Measurements from ENCODE around the gene ADCYAP1R1.

The ADCYAP1R1 gene

DNA sequence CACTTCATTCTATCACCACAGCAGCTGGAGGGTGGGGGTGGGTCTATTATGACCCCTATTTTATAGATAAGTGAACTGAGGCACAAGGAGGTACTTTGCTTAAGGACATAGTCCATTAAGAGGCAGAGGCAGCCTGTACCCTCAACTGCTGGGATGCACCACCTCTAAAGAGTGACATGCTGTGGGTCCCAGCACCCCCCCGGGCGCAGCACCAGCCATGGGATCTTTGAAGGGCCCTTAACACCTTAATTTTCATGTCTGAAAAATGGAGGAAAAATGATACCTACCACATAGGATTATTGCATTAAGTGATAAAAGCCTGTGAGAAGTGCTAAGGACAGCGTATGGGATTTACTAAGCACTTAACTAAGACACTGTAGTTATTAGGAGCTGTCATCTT is 15.4 kb downstream of the ADCYAP1R1 start:
- no peak for DNase-seq (ENCODE audit: low read depth in 1 of 2, low spot score in 1 of 2)

- no peak for DNase-seq (ENCODE audit: low read depth in 1 of 2, low spot score in 1 of 2)
Observed at GRCh38 chr7:31068006-31068675, 16.0 kb downstream of the ADCYAP1R1 start.

GRCh38 chr7:31069860-31070555 is 17.9 kb downstream of the ADCYAP1R1 start:
- DNase-seq (ENCODE audit: low read depth in 1 of 2, low spot score in 1 of 2): no peak

DNA sequence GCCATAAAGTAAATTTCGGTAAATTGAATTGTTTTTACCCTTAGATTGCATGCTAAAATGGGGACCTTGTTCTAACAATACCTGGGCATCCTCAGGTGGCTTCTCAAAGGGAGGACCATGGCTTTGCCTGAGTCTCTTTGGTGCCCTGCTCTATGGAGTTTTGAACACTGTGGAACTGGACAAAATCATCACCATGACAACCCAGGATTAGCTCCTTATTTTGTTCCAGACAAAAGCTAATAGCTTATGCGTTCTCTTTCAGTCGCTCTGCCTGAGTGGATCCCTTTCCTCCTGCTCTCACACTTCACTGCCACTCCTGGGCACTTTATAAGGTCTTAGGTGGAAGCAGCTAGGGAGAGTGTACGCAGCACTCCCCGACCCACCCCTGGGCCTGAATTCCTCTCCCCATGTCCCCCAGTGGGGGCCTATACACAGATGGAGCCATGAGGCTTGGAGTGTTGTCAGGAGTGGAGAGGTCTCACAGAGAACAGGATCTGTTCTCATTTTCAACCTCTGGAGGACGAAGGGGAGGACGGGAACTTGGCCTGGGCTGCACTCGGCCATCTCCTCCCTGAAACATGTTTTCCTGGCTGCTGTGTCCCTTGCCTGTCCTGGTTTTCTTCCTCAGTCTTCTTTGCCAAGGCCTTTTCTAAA is 19.0 kb downstream of the ADCYAP1R1 start:
- DNase-seq (ENCODE audit: low read depth in 1 of 2, low spot score in 1 of 2): no peak

- DNase-seq (ENCODE audit: low read depth in 1 of 2, low spot score in 1 of 2): no peak
Observed at GRCh38 chr7:31071645-31072029, 19.5 kb downstream of the ADCYAP1R1 start.

DNA sequence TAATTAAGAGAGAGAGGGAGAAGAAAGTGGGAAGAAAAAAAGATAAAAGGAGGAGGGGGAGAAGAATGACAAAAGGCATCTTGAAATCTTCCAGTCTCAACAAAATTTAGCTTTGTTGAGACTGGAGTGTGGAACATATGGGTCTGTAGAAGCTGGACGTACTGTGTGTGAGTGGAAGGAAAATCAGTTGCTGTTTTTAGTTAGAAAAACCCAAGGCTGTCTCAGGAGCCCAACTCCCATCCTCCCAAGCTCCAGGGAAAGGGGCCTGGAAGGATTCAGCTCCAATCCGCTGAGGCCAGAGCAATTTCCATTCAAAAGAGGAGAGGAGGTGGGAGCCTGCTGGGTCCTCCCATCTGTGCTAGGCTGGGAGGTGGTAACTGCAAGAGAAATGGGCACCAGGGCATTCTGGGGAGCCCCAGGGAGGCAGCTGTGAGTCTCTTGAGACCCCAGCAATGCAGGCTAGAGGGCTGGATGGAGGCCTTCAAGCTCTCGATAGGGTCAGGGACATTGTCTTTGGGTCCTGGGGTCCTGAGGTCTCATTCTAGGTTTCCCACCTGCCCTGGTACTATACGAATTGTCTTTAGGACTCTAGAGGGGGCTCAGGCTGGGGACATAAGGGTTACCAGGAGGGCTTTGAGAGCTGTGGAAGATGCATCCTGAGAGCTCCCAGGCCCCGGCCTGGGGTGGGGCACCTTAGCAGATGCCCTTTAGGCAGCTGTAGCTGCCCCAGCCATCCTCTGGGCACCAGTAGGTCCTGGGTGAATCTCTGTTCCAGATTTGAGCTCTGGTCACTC is 21.4 kb downstream of the ADCYAP1R1 start:
- DNase-seq (ENCODE audit: low read depth in 1 of 2, low spot score in 1 of 2): no peak

- no peak for DNase-seq (ENCODE audit: low read depth in 1 of 2, low spot score in 1 of 2)
Observed at GRCh38 chr7:31074120-31074383, 21.9 kb downstream of the ADCYAP1R1 start.

DNA sequence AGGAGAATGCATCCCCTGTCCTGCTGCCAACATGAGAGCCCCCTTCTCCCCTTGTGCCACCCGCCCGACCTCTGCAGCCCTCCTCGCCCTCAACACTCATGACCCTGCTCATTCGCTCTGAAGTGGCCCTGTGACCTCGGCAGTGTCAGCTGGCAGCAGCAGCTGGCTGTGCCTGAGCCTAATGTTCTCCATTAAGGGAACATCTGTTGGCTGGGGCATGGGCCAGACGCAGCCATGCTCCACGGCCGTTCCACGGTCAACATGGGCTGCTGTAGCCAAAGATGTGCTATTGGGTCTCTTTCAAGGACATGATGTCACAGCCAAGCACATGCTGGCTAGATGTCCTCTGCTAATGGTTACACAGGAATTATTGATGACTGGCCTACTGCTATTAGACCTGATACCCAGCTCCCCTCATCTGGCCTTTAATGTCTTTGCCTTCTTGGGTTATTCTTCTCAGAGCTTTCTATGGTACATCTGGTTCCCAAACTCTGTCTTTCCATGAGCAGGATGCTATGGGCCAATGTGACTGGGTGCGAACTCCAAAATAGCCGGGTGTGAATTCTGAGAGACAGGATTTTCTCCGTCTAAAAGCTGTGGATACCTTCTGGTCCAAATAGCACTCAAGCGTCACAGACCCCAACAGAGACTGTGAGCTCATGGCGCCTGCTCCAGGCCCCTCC is 22.4 kb downstream of the ADCYAP1R1 start:
- no peak for DNase-seq (ENCODE audit: low read depth in 1 of 2, low spot score in 1 of 2)

DNA sequence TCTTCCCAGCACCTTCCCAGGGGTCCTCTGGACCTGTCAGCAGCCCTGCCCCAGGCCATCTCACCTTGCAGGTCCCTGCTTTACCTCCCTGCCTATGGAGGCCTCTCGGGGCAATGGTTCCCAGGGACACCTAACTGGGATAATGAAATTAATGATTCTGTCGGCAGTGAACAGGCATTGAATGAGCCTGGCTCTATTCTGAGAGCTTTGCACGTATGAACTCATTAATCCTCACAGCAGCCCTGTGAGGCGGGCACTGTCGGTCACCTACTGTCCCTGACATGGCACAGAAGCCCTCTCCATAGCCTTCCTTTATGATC is 22.9 kb downstream of the ADCYAP1R1 start:
- DNase-seq (ENCODE audit: low read depth in 1 of 2, low spot score in 1 of 2): no peak

GRCh38 chr7:31076051-31076450 is 23.9 kb downstream of the ADCYAP1R1 start:
- DNase-seq (ENCODE audit: low read depth in 1 of 2, low spot score in 1 of 2): no peak

- DNase-seq (ENCODE audit: low read depth in 1 of 2, low spot score in 1 of 2): no peak
Observed at GRCh38 chr7:31076641-31077310, 24.7 kb downstream of the ADCYAP1R1 start.

DNA sequence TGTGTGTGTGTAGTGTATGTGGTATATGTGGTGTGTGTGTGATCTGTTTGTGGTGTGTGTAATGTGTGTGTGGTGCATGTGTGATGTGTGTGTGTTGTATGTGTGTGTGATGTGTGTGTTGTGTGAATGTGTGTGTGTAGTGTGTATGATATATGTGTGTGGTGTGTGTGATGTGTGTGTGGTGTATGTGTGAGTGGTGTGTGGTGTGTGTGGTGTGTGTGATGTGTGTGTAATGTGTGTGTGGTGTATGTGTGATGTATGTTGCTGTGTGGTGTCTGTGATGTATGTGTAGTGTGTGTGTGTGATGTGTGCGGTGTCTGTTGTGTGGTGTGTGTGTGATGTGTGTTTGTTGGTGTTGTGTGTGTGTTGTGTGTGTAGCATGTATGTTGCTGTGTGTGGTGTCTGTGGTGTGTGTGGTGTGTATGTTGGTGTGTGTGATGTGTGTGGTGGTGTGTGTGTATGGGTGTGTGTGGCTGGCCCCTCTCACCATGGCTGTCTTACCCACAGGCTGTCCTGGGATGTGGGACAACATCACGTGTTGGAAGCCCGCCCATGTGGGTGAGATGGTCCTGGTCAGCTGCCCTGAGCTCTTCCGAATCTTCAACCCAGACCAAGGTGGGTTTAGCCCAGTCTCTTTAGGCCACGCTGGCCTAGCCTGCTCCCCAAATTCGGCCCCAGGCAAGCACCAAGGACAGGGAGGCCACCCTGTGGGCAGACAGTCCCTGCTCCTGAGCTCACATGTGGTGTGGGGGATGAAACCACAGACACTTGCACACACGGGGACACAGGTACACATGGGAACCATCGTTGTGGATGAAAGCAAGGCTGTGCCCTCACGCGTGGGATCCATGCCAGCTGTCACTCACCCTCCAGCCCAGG is 25.6 kb downstream of the ADCYAP1R1 start:
- DNase-seq (ENCODE audit: low read depth in 1 of 2, low spot score in 1 of 2): no peak

- DNase-seq (ENCODE audit: low read depth in 1 of 2, low spot score in 1 of 2): no peak
Observed at GRCh38 chr7:31078363-31078990, 26.4 kb downstream of the ADCYAP1R1 start.

DNA sequence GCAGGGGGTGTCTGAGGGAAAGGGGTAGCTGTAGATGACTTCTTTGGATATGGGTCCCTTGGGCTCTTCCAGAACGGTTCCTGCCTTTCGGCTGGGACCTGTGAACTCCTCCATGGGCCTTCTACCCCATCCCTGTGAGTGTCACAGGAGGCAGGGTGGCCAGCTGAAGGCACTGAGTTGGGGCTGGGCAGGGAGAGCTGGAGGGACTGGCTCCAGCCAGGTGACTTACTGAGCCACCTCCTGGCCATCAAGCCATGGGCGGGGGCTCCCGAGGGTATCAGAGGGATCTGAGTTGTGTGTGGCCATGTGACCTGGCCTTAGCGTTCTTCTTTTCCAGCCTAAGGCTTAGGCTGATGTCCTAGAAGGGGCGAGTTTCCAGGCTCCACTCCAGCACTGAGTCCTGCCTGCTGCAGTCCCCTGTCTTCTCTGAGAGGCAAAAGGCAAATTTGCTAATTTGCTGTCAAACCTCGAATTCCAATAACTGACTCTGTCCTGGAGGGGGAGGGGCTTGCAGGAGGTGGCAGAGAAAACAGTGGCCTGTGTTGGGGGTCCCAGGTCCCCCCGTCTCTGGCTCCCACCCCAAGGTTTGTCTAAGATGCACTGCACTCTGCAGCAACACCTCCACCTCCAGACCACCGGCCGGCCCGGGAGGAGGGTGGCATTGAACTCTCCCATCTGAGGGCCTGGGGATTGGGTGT is 27.2 kb downstream of the ADCYAP1R1 start:
- DNase-seq (ENCODE audit: low read depth in 1 of 2, low spot score in 1 of 2): no peak

DNA sequence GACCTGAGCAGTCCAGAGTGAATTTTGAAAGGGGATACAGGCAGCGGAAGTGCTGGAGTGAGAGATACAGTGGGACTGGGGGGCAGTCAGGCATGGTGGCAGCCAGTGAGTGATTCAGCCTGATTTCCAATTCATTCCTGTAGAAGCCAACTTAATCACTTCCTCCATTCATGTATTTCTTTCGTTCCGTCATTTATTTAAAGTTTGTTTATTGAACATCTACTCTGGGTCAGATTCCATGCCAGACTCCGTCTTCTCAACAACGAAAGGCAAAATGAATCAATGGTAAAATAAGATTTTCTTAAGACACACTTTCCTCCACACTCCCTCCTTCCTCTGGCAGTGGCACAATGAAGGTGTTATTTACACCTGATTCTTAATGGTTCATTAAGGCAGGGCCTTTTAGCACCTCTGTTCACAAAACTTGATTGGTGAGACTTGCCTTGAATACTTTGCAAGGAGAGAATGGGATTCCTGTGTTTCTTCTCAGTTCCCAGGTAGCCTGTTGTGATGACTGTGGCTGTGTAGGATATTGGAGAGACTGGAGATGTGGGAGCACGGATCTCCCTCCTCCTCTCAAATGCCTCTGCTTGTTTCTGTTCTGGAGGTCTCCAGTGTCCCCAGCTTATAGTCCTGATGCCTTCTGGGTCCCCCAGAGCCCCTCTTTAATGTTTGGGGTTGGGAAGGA is 27.9 kb downstream of the ADCYAP1R1 start:
- DNase-seq (ENCODE audit: low read depth in 1 of 2, low spot score in 1 of 2): no peak

GRCh38 chr7:31080763-31081162 is 28.7 kb downstream of the ADCYAP1R1 start:
- no peak for DNase-seq (ENCODE audit: low read depth in 1 of 2, low spot score in 1 of 2)

DNA sequence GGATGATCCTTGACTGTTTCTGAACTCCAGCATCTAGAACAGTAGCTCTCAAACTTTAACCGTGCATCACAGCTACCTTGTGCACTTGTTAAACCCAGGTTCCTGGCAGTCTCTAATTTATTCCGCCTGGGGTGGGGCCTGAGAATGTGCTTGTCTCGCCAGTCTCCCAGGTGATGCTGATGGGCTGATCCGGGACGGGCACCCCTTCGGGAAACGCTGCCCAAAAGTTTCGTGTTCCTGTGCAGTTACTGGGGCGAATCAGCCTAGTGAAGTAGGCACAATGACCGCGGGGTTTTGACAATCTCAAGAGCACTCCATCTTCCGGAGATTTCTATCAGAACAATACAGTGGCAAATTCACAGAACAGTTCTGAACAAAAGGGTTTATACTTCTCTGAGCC is 29.9 kb downstream of the ADCYAP1R1 start:
- DNase-seq (ENCODE audit: low read depth in 1 of 2, low spot score in 1 of 2): no peak

- DNase-seq (ENCODE audit: low read depth in 1 of 2, low spot score in 1 of 2): no peak
Observed at GRCh38 chr7:31082447-31082846, 30.3 kb downstream of the ADCYAP1R1 start.

All from activated CD4-positive, alpha-beta T cell treated with anti-CD3 and anti-CD28 coated beads, Interleukin-2, amount 50 U/mL, for 24 hours (primary cell).